GM23248 (cell line): ENCODE results near the gene RELB.

Source experiments
- EZH2 ChIP-seq: fragments of 200-600 bp; sonication (generic); IDR thresholded peaks from 2 replicates; pipeline ENCODE4 v1.6.1; 2018; ENCODE audit warnings: antibody characterized with exemption, mild to moderate bottlenecking; ENCODE audit not compliant: insufficient read depth, poor library complexity, severe bottlenecking
- EZH2phosphoT487 ChIP-seq: fragments of 200-600 bp; sonication (generic); IDR thresholded peaks from 2 replicates; pipeline ENCODE4 v1.6.1; 2018; ENCODE audit warnings: antibody characterized with exemption, moderate library complexity, mild to moderate bottlenecking, low read depth; ENCODE audit not compliant: insufficient read depth

- TF ChIP-seq EZH2: no peak
- no peak for TF ChIP-seq EZH2phosphoT487
Measured at GRCh38 chr19:45045671-45046353, 44.5 kb downstream of the RELB start.
